HFFc6 (cell line): ENCODE measurements around the gene ATP1B2. TPM values are rescaled to one million over a fixed set of nuclear protein-coding genes. Genes with fewer than 3 reads are reported as not detected.
A peak's percentile ranks its signal among the peaks of the same experiment; 100 is the strongest.

Experiments used
- DNase-seq: peaks from one replicate; pipeline ENCODE4 v3.0.0-alpha.2; 2018
- H3K27ac Mint-ChIP-seq: 2 replicates; pipeline ENCODE4 v1.8.0; 2020; ENCODE audit warnings: mild to moderate bottlenecking, mixed read lengths
- H3K27me3 Mint-ChIP-seq: 2 replicates; pipeline ENCODE4 v1.8.0; 2021; ENCODE audit warnings: mild to moderate bottlenecking, moderate library complexity, mixed read lengths; ENCODE audit not compliant: insufficient read depth
- H3K36me3 Mint-ChIP-seq: 2 replicates; pipeline ENCODE4 v1.8.0; 2021; ENCODE audit warnings: low read depth, mixed read lengths
- H3K4me1 Mint-ChIP-seq: 2 replicates; pipeline ENCODE4 v1.8.0; 2020; ENCODE audit warnings: low read depth, mixed read lengths
- H3K4me3 Mint-ChIP-seq: 2 replicates; pipeline ENCODE4 v1.8.0; 2020; ENCODE audit warnings: mild to moderate bottlenecking, moderate library complexity, mixed read lengths
- H3K9me3 Mint-ChIP-seq: 2 replicates; pipeline ENCODE4 v1.8.0; 2020; ENCODE audit warnings: mild to moderate bottlenecking, mixed read lengths
- total RNA-seq, 6 experiments: library from RNA; stranded (reverse); fragmentation: NEBNext Ultra II Directional; extraction: Animal tissue kit (Norgen Biotek cat#: 25700); gene quantifications; 2 replicates in 1 of 6; 3 replicates in 5 of 6; pipeline ENCODE4 v1.2.3, GENCODE V29; 2021
- TF ChIP-seq, protein P1 (sequence below): fragments of 200-600 bp; sonication (generic); IDR thresholded peaks from 2 replicates; pipeline ENCODE4 v1.5.0; 2021; ENCODE audit warnings: antibody characterized with exemption, mild to moderate bottlenecking

Gene ATP1B2
- total RNA-seq, 6 experiments from 2014 or later: not detected

DNA sequence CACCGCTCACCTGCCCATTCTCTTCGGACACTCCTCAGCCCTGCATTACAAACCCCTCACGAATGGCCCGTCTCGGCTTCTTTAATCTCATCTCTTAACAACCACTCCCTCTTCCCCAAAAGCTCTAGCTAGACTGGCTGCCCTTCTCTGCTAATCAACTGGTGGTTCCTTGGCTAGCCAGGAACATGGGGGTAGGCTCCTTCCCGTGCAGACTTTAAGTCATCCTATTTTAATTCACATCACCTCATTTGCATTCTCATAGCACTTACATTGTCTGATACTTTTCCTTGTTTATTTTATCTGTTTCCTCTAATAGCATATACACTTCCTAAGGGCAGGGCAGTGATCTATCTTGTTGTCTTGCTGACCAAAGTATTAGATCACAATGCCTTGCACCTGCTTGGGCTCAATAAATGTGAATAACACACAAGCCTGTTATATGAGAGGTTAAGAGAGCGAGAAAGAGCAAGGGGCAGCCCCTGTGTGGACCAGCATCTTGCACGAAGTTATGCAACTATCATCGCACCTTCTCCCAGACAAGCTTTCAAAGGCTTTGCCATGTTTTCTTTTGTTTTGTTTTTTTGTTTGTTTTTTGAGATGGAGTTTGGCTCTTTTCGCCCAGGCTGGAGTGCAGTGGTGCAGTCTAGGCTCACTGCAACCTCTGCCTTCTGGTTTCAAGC lies 26.8 kb downstream of the ATP1B2 start:
- Mint-ChIP-seq H3K4me3 (no peak overlapping the region), H3K27ac (no peak overlapping the region), H3K9me3 (peaks cover 11% of the 10 kb centered on the region; the same call in 1 of the 2 replicates), H3K27me3 (peaks cover 2% of the 10 kb centered on the region; the same call in 1 of the 2 replicates), H3K4me1 (peaks cover 13% of the 10 kb centered on the region), H3K36me3 (peaks cover 23% of the 10 kb centered on the region)
- TF ChIP-seq, protein P1, sequence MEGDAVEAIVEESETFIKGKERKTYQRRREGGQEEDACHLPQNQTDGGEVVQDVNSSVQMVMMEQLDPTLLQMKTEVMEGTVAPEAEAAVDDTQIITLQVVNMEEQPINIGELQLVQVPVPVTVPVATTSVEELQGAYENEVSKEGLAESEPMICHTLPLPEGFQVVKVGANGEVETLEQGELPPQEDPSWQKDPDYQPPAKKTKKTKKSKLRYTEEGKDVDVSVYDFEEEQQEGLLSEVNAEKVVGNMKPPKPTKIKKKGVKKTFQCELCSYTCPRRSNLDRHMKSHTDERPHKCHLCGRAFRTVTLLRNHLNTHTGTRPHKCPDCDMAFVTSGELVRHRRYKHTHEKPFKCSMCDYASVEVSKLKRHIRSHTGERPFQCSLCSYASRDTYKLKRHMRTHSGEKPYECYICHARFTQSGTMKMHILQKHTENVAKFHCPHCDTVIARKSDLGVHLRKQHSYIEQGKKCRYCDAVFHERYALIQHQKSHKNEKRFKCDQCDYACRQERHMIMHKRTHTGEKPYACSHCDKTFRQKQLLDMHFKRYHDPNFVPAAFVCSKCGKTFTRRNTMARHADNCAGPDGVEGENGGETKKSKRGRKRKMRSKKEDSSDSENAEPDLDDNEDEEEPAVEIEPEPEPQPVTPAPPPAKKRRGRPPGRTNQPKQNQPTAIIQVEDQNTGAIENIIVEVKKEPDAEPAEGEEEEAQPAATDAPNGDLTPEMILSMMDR: no peak
- no peak for DNase-seq

DNA sequence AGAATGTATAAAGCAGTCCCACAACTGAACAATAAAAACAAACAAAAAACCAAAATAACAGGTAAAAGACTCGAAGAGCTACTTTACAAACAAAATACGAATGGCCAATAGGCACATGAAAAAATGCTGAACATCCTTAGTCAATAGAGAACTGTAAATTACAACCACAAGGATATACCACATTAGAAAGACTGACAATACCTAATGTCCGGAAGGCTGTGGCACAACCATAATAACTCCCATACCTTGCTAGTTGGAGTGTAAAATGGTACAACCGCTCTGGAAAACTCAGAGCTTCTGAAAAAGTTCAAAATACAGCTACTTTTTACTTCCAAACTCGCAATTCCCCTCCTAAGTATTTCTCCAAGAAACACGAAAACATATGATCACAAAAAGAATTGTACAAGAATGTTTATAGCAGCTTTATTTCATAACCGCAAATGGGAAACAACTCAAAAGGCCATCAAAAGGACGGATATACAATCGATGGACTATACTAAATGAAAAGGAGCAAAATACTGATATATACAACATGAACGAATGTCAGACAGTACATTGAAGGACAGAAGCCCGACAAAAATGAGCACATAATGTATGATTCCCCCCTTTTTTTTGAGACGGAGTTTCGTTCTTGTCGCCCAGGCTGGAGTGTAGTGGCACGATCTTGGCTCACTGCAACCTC lies 34.3 kb downstream of the ATP1B2 start:
- Mint-ChIP-seq H3K4me1 (peaks cover 27% of the 10 kb centered on the region), H3K27me3 (no peaks in the 10 kb centered on the region; the same call in none of the 2 replicates), H3K9me3 (no peaks in the 10 kb centered on the region), H3K27ac (peak overlapping the region; percentile 98), H3K36me3 (peaks cover 14% of the 10 kb centered on the region), H3K4me3 (peak overlapping the region; percentile 93)
- TF ChIP-seq, protein P1: no peak
- no peak for DNase-seq

DNA sequence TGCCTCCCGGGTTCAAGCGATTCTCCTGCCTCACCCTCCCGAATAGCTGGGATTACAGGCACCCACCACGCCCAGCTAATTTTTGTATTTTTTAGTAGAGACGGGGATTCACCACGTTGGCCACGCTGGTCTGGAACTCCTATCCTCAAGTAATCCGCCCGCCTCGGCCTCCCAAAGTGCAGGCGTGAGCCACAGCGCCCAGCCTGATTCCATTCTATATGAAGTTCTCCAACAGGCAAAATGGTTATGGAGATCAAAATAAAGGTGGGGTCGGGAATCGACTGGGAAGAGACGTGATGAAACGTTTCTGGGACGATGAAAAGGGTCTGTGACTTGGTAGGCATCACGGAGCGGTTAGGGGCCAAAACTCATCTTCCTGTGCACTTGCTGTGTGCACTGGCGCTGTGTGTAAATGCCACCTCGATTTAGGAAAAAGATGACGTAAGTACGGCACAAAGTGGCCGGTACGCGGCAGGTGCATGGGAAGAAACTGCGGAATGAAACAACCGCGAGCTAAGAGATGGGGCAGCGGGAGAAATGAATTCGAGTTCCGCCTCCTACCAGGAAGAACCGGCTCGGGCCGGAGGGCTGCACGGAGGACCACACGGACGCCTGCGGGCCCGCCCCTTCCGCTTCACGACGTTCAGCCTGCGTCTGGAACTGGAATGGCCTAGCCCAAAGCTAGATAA lies 35.0 kb downstream of the ATP1B2 start:
- DNase-seq: peak; percentile 92
- H3K36me3 Mint-ChIP-seq: peaks cover 14% of the 10 kb centered on the region

DNA sequence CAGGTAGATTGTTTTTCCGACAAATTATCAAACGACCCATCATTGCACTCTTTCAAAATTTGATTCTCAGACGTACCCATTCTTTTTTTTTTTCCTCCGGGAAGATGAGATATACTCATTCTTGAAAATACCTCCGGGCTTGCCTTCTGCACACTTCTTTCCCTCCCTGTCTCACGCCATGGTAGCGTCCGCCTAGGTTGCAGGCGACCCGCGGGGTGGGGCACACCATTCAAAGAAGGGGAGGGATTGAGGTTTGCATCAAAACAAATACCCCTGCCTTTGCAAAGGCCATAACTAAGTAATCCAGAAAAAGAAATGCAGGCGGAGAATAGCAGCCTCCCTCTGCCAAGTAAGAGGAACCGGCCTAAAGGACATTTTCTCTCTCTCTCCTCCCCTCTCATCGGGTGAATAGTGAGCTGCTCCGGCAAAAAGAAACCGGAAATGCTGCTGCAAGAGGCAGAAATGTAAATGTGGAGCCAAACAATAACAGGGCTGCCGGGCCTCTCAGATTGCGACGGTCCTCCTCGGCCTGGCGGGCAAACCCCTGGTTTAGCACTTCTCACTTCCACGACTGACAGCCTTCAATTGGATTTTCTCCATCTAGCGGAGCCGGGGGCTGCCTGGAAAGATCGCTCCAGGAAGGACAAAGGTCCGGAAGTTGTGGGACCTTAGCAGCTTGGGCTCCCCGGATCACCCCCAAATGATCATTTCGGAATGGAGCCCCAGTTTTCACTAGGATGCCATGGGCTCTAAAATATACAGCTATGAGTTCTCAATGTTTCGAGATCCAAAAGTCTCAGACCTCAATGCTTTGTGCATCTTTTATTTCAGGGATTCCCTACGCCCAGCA lies 35.7 kb downstream of the ATP1B2 start:
- Mint-ChIP-seq H3K27me3 (no peaks in the 10 kb centered on the region; the same call in none of the 2 replicates), H3K36me3 (peaks cover 14% of the 10 kb centered on the region), H3K4me3 (peak overlapping the region; percentile 93), H3K9me3 (no peaks in the 10 kb centered on the region), H3K27ac (peak overlapping the region; percentile 98), H3K4me1 (peaks cover 31% of the 10 kb centered on the region)
- DNase-seq: peak; percentile 77
- TF ChIP-seq, protein P1: no peak

More for the DNA sequence above, 35.0 kb downstream of the ATP1B2 start:
- H3K4me3 Mint-ChIP-seq: peak overlapping the region; percentile 93
- H3K4me1 Mint-ChIP-seq: peaks cover 31% of the 10 kb centered on the region
- peak overlapping the region; percentile 98 for H3K27ac Mint-ChIP-seq
- H3K9me3 Mint-ChIP-seq: no peaks in the 10 kb centered on the region
- TF ChIP-seq, protein P1: no peak
- no peaks in the 10 kb centered on the region; the same call in none of the 2 replicates for H3K27me3 Mint-ChIP-seq
